OCI-LY1 (cell line): ENCODE data around the gene AGMO.

Source experiments
- H2AFZ ChIP-seq: fragments of 200-600 bp; sonication (generic), shearing (Covaris generic); 2 replicates; pipeline ENCODE4 v1.6.0; 2014; ENCODE audit warnings: antibody characterized with exemption, mild to moderate bottlenecking, low read length
- H3F3A ChIP-seq: fragments of 200-600 bp; sonication (generic), shearing (Covaris generic); 2 replicates; pipeline ENCODE4 v1.6.0; 2014; ENCODE audit warnings: mild to moderate bottlenecking, antibody characterized with exemption, low read length, moderate library complexity; ENCODE audit not compliant: insufficient read depth
- H3K27ac ChIP-seq: fragments of 200-600 bp; sonication (generic); 2 replicates; pipeline ENCODE4 v1.5.1; 2014; ENCODE audit warnings: low read length, mixed run types, mild to moderate bottlenecking, low read depth; ENCODE audit not compliant: poor library complexity, severe bottlenecking
- H3K27me3 ChIP-seq: fragments of 200-600 bp; sonication (generic); 2 replicates; pipeline ENCODE4 v1.6.0; 2014; ENCODE audit warnings: antibody characterized with exemption, mild to moderate bottlenecking, low read length, moderate library complexity; ENCODE audit not compliant: insufficient read depth
- H3K36me3 ChIP-seq: fragments of 200-600 bp; sonication (generic); 2 replicates; pipeline ENCODE4 v1.6.1; 2014; ENCODE audit warnings: mild to moderate bottlenecking, antibody characterized with exemption, low read length, moderate library complexity, mixed read lengths; ENCODE audit not compliant: insufficient read depth
- H3K4me1 ChIP-seq: fragments of 200-600 bp; sonication (generic); 2 replicates; pipeline ENCODE4 v1.5.1; 2014; ENCODE audit warnings: mild to moderate bottlenecking, low read length, moderate library complexity; ENCODE audit not compliant: insufficient read depth, severe bottlenecking
- H3K4me2 ChIP-seq: fragments of 200-600 bp; sonication (generic), shearing (Covaris generic); 2 replicates; pipeline ENCODE4 v1.6.1; 2014; ENCODE audit warnings: low read length
- H3K4me3 ChIP-seq: fragments of 200-600 bp; sonication (generic); 2 replicates; pipeline ENCODE4 v1.5.1; 2014; ENCODE audit warnings: low read length, low read depth, mild to moderate bottlenecking, mixed read lengths; ENCODE audit not compliant: poor library complexity, severe bottlenecking
- H3K79me2 ChIP-seq: fragments of 200-600 bp; shearing (Covaris generic); 2 replicates; pipeline ENCODE4 v1.6.1; 2016; ENCODE audit warnings: mixed run types, low read length, mixed read lengths; ENCODE audit not compliant: insufficient read depth
- H3K9ac ChIP-seq: fragments of 200-600 bp; sonication (generic), shearing (Covaris generic); 2 replicates; pipeline ENCODE4 v1.6.1; 2014; ENCODE audit warnings: mild to moderate bottlenecking, low read length, mixed read lengths
- H3K9me2 ChIP-seq: fragments of 200-600 bp; sonication (generic), shearing (Covaris generic); 2 replicates; pipeline ENCODE4 v1.6.1; 2014; ENCODE audit warnings: low read depth, mild to moderate bottlenecking, low read length, mixed read lengths
- H3K9me3 ChIP-seq: fragments of 200-600 bp; shearing (Covaris generic); 2 replicates; pipeline ENCODE4 v1.6.1; 2014; ENCODE audit warnings: low read length, mixed read lengths
- H4K20me1 ChIP-seq: fragments of 200-600 bp; sonication (generic), shearing (Covaris generic); 2 replicates; pipeline ENCODE4 v1.6.0; 2016; ENCODE audit warnings: mild to moderate bottlenecking, low read length; ENCODE audit not compliant: insufficient read depth
- CTCF ChIP-seq: fragments of 200-600 bp; sonication (generic), shearing (Covaris generic); IDR thresholded peaks from 2 replicates; pipeline ENCODE4 v1.5.1; 2017; ENCODE audit warnings: mild to moderate bottlenecking, antibody characterized with exemption, low read length, moderate library complexity, mixed read lengths
- EZH2 ChIP-seq: fragments of 200-600 bp; sonication (generic), shearing (Covaris generic); IDR thresholded peaks from 2 replicates; pipeline ENCODE4 v1.8.0; 2017; ENCODE audit warnings: borderline replicate concordance, mixed run types, mild to moderate bottlenecking, antibody characterized with exemption, low read length, moderate library complexity, mixed read lengths

Gene AGMO

GRCh38 chr7:15168489-15168888 lies 393.3 kb downstream of the AGMO start:
- TF ChIP-seq CTCF (no peak), EZH2 (no peak)
- H3K27ac ChIP-seq, result no peak overlapping the region

GRCh38 chr7:15167912-15168311 lies 393.9 kb downstream of the AGMO start:
- Histone ChIP-seq H3F3A (no peaks in the 10 kb centered on the region), H3K9me3 (no peaks in the 10 kb centered on the region), H3K9ac (no peak overlapping the region), H3K36me3 (no peaks in the 10 kb centered on the region), H2AFZ (no peak overlapping the region), H3K27me3 (no peaks in the 10 kb centered on the region), H4K20me1 (no peaks in the 10 kb centered on the region), H3K27ac (no peak overlapping the region), H3K4me3 (no peak overlapping the region), H3K4me1 (no peaks in the 10 kb centered on the region), H3K9me2 (no peaks in the 10 kb centered on the region), H3K79me2 (no peaks in the 10 kb centered on the region), H3K4me2 (no peak overlapping the region)
- TF ChIP-seq CTCF (no peak), EZH2 (no peak)

More at GRCh38 chr7:15168489-15168888, 393.3 kb downstream of the AGMO start:
- H3F3A ChIP-seq, result no peaks in the 10 kb centered on the region
- H3K36me3 ChIP-seq, result no peaks in the 10 kb centered on the region
- no peak overlapping the region for H3K4me3 ChIP-seq
- no peak overlapping the region for H2AFZ ChIP-seq
- no peak overlapping the region for H3K9ac ChIP-seq
- no peaks in the 10 kb centered on the region for H3K79me2 ChIP-seq
- H4K20me1 ChIP-seq, result no peaks in the 10 kb centered on the region
- no peaks in the 10 kb centered on the region for H3K9me2 ChIP-seq
- no peaks in the 10 kb centered on the region for H3K9me3 ChIP-seq
- H3K4me2 ChIP-seq, result no peak overlapping the region
- H3K4me1 ChIP-seq, result no peaks in the 10 kb centered on the region
- no peaks in the 10 kb centered on the region for H3K27me3 ChIP-seq

- H4K20me1 ChIP-seq, result no peaks in the 10 kb centered on the region
Observed at GRCh38 chr7:15166620-15167019, 395.2 kb downstream of the AGMO start.

More at GRCh38 chr7:15166620-15167019, 395.2 kb downstream of the AGMO start:
- Histone ChIP-seq H3K4me3 (no peak overlapping the region), H3F3A (no peaks in the 10 kb centered on the region), H3K4me2 (no peak overlapping the region), H3K9me2 (no peaks in the 10 kb centered on the region), H3K9ac (no peak overlapping the region), H3K9me3 (no peaks in the 10 kb centered on the region), H3K36me3 (no peaks in the 10 kb centered on the region), H3K4me1 (no peaks in the 10 kb centered on the region), H2AFZ (no peak overlapping the region), H3K79me2 (no peaks in the 10 kb centered on the region), H3K27ac (no peak overlapping the region), H3K27me3 (no peaks in the 10 kb centered on the region)
- TF ChIP-seq EZH2 (no peak), CTCF (no peak)
